GM19468 (cell line): ENCODE measurements around the gene PKNOX1.
"Not testable (repeated sequence)": the region's sequence is repeated elsewhere in the genome, so short reads cannot be mapped to it uniquely, and the experiment has no call there.

Experiments used
- ATAC-seq: cut with Tn5 transposase; IDR thresholded peaks from one replicate; pipeline ENCODE4 v1.9.1; 2021; ENCODE audit warnings: mild to moderate bottlenecking, moderate library complexity, moderate number of reproducible peaks; ENCODE audit not compliant: unreplicated experiment; ENCODE audit errors: extremely low read depth

PKNOX1 gene

GRCh38 chr21:43012596-43012995 lies 38.2 kb downstream of the PKNOX1 start:
- no peak for ATAC-seq

GRCh38 chr21:43015906-43016540 lies 41.7 kb downstream of the PKNOX1 start:
- ATAC-seq = no peak

- no peak for ATAC-seq
These were observed 42.4 kb downstream of the PKNOX1 start for GRCh38 chr21:43016728-43017127.

GRCh38 chr21:43018519-43018918 lies 44.2 kb downstream of the PKNOX1 start:
- ATAC-seq = no peak

GRCh38 chr21:43020177-43020576 lies 45.8 kb downstream of the PKNOX1 start:
- ATAC-seq = no peak

GRCh38 chr21:43020771-43021170 lies 46.4 kb downstream of the PKNOX1 start:
- ATAC-seq = no peak

GRCh38 chr21:43021191-43021590 lies 46.8 kb downstream of the PKNOX1 start:
- no peak for ATAC-seq

- no peak for ATAC-seq
These were observed 47.6 kb downstream of the PKNOX1 start for GRCh38 chr21:43021756-43022600.

GRCh38 chr21:43023175-43023574 lies 48.8 kb downstream of the PKNOX1 start:
- ATAC-seq = no peak

GRCh38 chr21:43024439-43025136 lies 50.2 kb downstream of the PKNOX1 start:
- ATAC-seq = no peak

- ATAC-seq = no peak
These were observed 51.3 kb downstream of the PKNOX1 start for GRCh38 chr21:43025636-43026180.

- no peak for ATAC-seq
These were observed 53.7 kb downstream of the PKNOX1 start for GRCh38 chr21:43027846-43028731.

GRCh38 chr21:43029785-43030184 lies 55.4 kb downstream of the PKNOX1 start:
- no peak for ATAC-seq

- ATAC-seq = no peak
These were observed 56.8 kb downstream of the PKNOX1 start for GRCh38 chr21:43031121-43031619.

- ATAC-seq = no peak
These were observed 59.7 kb downstream of the PKNOX1 start for GRCh38 chr21:43034101-43034500.

GRCh38 chr21:43034826-43035225 lies 60.5 kb downstream of the PKNOX1 start:
- no peak for ATAC-seq

GRCh38 chr21:43036889-43037288 lies 62.5 kb downstream of the PKNOX1 start:
- ATAC-seq = not testable (repeated sequence)

- not testable (repeated sequence) for ATAC-seq
These were observed 63.7 kb downstream of the PKNOX1 start for GRCh38 chr21:43037918-43038658.

- not testable (repeated sequence) for ATAC-seq
These were observed 64.3 kb downstream of the PKNOX1 start for GRCh38 chr21:43038659-43039044.
